Activated CD4-positive, alpha-beta T cell treated with anti-CD3 and anti-CD28 coated beads, Interleukin-2, amount 10 ng/mL, durations not matched to agents 24 days and 14 days (primary cell): Measurements from ENCODE around the gene CCL7. TPM values are rescaled to one million over a fixed set of nuclear protein-coding genes. Genes with fewer than 3 reads are reported as not detected.

ENCODE experiments used
- DNase-seq: peaks from one replicate; pipeline ENCODE4 v3.0.0; 2022
- H3K27ac Mint-ChIP-seq: one replicate; pipeline ENCODE4 v1.8.0; 2022; ENCODE audit warnings: mild to moderate bottlenecking, mixed read lengths
- H3K27me3 Mint-ChIP-seq: one replicate; pipeline ENCODE4 v1.8.0; 2022; ENCODE audit warnings: mixed read lengths
- H3K36me3 Mint-ChIP-seq: one replicate; pipeline ENCODE4 v1.8.0; 2022; ENCODE audit warnings: low read depth, mild to moderate bottlenecking, mixed read lengths
- H3K4me1 Mint-ChIP-seq: one replicate; pipeline ENCODE4 v1.8.0; 2021; ENCODE audit warnings: mixed read lengths
- H3K4me3 Mint-ChIP-seq: one replicate; pipeline ENCODE4 v1.8.0; 2022; ENCODE audit warnings: mild to moderate bottlenecking, moderate library complexity, mixed read lengths
- H3K9me3 Mint-ChIP-seq: one replicate; pipeline ENCODE4 v1.8.0; 2021; ENCODE audit warnings: mixed read lengths
- intact Hi-C: fragments of 100-400 bp; cut with micrococcal nuclease; formaldehyde crosslinking; loops from one replicate; pipeline ENCODE4 v1.15.1; 2023
- total RNA-seq: library from RNA; stranded (reverse); gene quantifications from 2 replicates; pipeline ENCODE4 v1.2.3, GENCODE V29; 2022

Gene CCL7
- total RNA-seq, 1 donor from 2014 or later, result not detected

- intact Hi-C loops, result no loop called here
- DNase-seq, result no peak
- peaks cover 2% of the 10 kb centered on the region for H3K4me1 Mint-ChIP-seq
- H3K27me3 Mint-ChIP-seq, result peaks cover 8% of the 10 kb centered on the region
- no peaks in the 10 kb centered on the region for H3K36me3 Mint-ChIP-seq
- no peak overlapping the region for H3K4me3 Mint-ChIP-seq
- no peak overlapping the region for H3K27ac Mint-ChIP-seq
- H3K9me3 Mint-ChIP-seq, result no peaks in the 10 kb centered on the region
Observed at GRCh38 chr17:34236281-34236892, 33.6 kb upstream of the CCL7 start.

- intact Hi-C loops, result no loop called here
- H3K9me3 Mint-ChIP-seq, result no peaks in the 10 kb centered on the region
- peaks cover 2% of the 10 kb centered on the region for H3K4me1 Mint-ChIP-seq
- no peak overlapping the region for H3K27ac Mint-ChIP-seq
- no peak for DNase-seq
- no peaks in the 10 kb centered on the region for H3K36me3 Mint-ChIP-seq
- no peak overlapping the region for H3K4me3 Mint-ChIP-seq
- H3K27me3 Mint-ChIP-seq, result peaks cover 6% of the 10 kb centered on the region
Observed at GRCh38 chr17:34237458-34237857, 32.6 kb upstream of the CCL7 start.

- DNase-seq, result no peak
- no peak overlapping the region for H3K27ac Mint-ChIP-seq
- peaks cover 2% of the 10 kb centered on the region for H3K4me1 Mint-ChIP-seq
- no peaks in the 10 kb centered on the region for H3K9me3 Mint-ChIP-seq
- H3K27me3 Mint-ChIP-seq, result peaks cover 6% of the 10 kb centered on the region
- H3K36me3 Mint-ChIP-seq, result no peaks in the 10 kb centered on the region
- no peak overlapping the region for H3K4me3 Mint-ChIP-seq
- intact Hi-C loops, result no loop called here
Observed at GRCh38 chr17:34241062-34241461, 29.0 kb upstream of the CCL7 start.

- Mint-ChIP-seq H3K9me3 (no peaks in the 10 kb centered on the region), H3K4me3 (no peak overlapping the region), H3K27ac (no peak overlapping the region), H3K27me3 (peaks cover 9% of the 10 kb centered on the region), H3K4me1 (peaks cover 2% of the 10 kb centered on the region), H3K36me3 (no peaks in the 10 kb centered on the region)
- no peak for DNase-seq
- intact Hi-C loops, result no loop called here
Observed at GRCh38 chr17:34242587-34243363, 27.2 kb upstream of the CCL7 start.

GRCh38 chr17:34243364-34244320 lies 26.4 kb upstream of the CCL7 start:
- intact Hi-C loops, result no loop called here
- no peak for DNase-seq
- peaks cover 2% of the 10 kb centered on the region for H3K4me1 Mint-ChIP-seq
- H3K27ac Mint-ChIP-seq, result no peak overlapping the region
- no peaks in the 10 kb centered on the region for H3K9me3 Mint-ChIP-seq
- no peaks in the 10 kb centered on the region for H3K36me3 Mint-ChIP-seq
- no peak overlapping the region for H3K4me3 Mint-ChIP-seq
- peaks cover 9% of the 10 kb centered on the region for H3K27me3 Mint-ChIP-seq

- Mint-ChIP-seq H3K4me3 (no peak overlapping the region), H3K9me3 (no peaks in the 10 kb centered on the region), H3K27ac (no peak overlapping the region), H3K4me1 (peaks cover under 1% of the 10 kb centered on the region), H3K36me3 (no peaks in the 10 kb centered on the region), H3K27me3 (peaks cover 4% of the 10 kb centered on the region)
- no peak for DNase-seq
- intact Hi-C loops, result no loop called here
Observed at GRCh38 chr17:34245351-34245905, 24.6 kb upstream of the CCL7 start.

GRCh38 chr17:34246446-34246845 lies 23.6 kb upstream of the CCL7 start:
- Mint-ChIP-seq H3K27me3 (peaks cover 5% of the 10 kb centered on the region), H3K4me3 (no peak overlapping the region), H3K27ac (no peak overlapping the region), H3K36me3 (no peaks in the 10 kb centered on the region), H3K9me3 (no peaks in the 10 kb centered on the region), H3K4me1 (no peaks in the 10 kb centered on the region)
- DNase-seq, result no peak
- intact Hi-C loops, result no loop called here

GRCh38 chr17:34246881-34247280 lies 23.1 kb upstream of the CCL7 start:
- Mint-ChIP-seq H3K9me3 (no peaks in the 10 kb centered on the region), H3K36me3 (no peaks in the 10 kb centered on the region), H3K4me1 (no peaks in the 10 kb centered on the region), H3K4me3 (no peak overlapping the region), H3K27ac (no peak overlapping the region), H3K27me3 (peaks cover 5% of the 10 kb centered on the region)
- DNase-seq, result no peak
- intact Hi-C loops, result no loop called here

GRCh38 chr17:34248511-34249024 lies 21.5 kb upstream of the CCL7 start:
- Mint-ChIP-seq H3K4me1 (no peaks in the 10 kb centered on the region), H3K36me3 (no peaks in the 10 kb centered on the region), H3K4me3 (no peak overlapping the region), H3K27ac (no peak overlapping the region), H3K9me3 (no peaks in the 10 kb centered on the region), H3K27me3 (peaks cover 9% of the 10 kb centered on the region)
- DNase-seq, result no peak
- intact Hi-C loops, result no loop called here

GRCh38 chr17:34249061-34249460 lies 21.0 kb upstream of the CCL7 start:
- intact Hi-C loops, result no loop called here
- Mint-ChIP-seq H3K36me3 (no peaks in the 10 kb centered on the region), H3K27ac (no peak overlapping the region), H3K4me1 (no peaks in the 10 kb centered on the region), H3K27me3 (peaks cover 13% of the 10 kb centered on the region), H3K4me3 (no peak overlapping the region), H3K9me3 (no peaks in the 10 kb centered on the region)
- DNase-seq, result no peak

- Mint-ChIP-seq H3K27me3 (peaks cover 17% of the 10 kb centered on the region), H3K4me1 (no peaks in the 10 kb centered on the region), H3K36me3 (no peaks in the 10 kb centered on the region), H3K4me3 (no peak overlapping the region), H3K9me3 (no peaks in the 10 kb centered on the region), H3K27ac (no peak overlapping the region)
- no peak for DNase-seq
- intact Hi-C loops, result no loop called here
Observed at GRCh38 chr17:34249478-34249877, 20.5 kb upstream of the CCL7 start.

GRCh38 chr17:34251186-34251585 lies 18.8 kb upstream of the CCL7 start:
- intact Hi-C loops, result no loop called here
- no peak for DNase-seq
- Mint-ChIP-seq H3K27ac (no peak overlapping the region), H3K36me3 (no peaks in the 10 kb centered on the region), H3K9me3 (no peaks in the 10 kb centered on the region), H3K27me3 (peaks cover 27% of the 10 kb centered on the region), H3K4me3 (no peak overlapping the region), H3K4me1 (peaks cover 5% of the 10 kb centered on the region)

- Mint-ChIP-seq H3K9me3 (no peaks in the 10 kb centered on the region), H3K27ac (no peak overlapping the region), H3K4me1 (peaks cover 5% of the 10 kb centered on the region), H3K27me3 (peaks cover 29% of the 10 kb centered on the region), H3K4me3 (no peak overlapping the region), H3K36me3 (no peaks in the 10 kb centered on the region)
- intact Hi-C loops, result no loop called here
- no peak for DNase-seq
Observed at GRCh38 chr17:34252095-34252443, 18.0 kb upstream of the CCL7 start.
